Tibial nerve (tissue), 4 donors: ENCODE results near the gene PRR20B. TPM values are rescaled to one million over a fixed set of nuclear protein-coding genes. Genes with fewer than 3 reads are reported as not detected.
"Not testable (repeated sequence)": the region's sequence is repeated elsewhere in the genome, so short reads cannot be mapped to it uniquely, and the experiment has no call there.

Source experiments
- DNase-seq, 2 donors: peaks; one replicate each; pipeline ENCODE4 v3.0.0-alpha.2; 2019; ENCODE audit warnings: low spot score in 2 of 2
- H3K27ac ChIP-seq, 4 donors: fragments of 200-600 bp; sonication (generic) in 3 of 4; one replicate each; pipeline ENCODE4 v1.5.1; 2017 to 2019; ENCODE audit warnings: mild to moderate bottlenecking in 1 of 4
- H3K27me3 ChIP-seq, 2 donors: fragments of 200-600 bp; sonication (generic) in 1 of 2; one replicate each; pipeline versions ENCODE4 v1.5.1 to v1.6.0; 2017 to 2019
- H3K36me3 ChIP-seq, 3 donors: fragments of 200-600 bp; sonication (generic); one replicate each; pipeline ENCODE4 v1.5.1; 2018 to 2019
- H3K4me1 ChIP-seq, 4 donors: fragments of 200-600 bp; sonication (generic) in 3 of 4; one replicate each; pipeline ENCODE4 v1.5.1; 2017 to 2019
- H3K4me3 ChIP-seq, 4 donors: fragments of 200-600 bp; sonication (generic) in 3 of 4; one replicate each; pipeline ENCODE4 v1.5.1; 2017 to 2019; ENCODE audit warnings: mild to moderate bottlenecking in 1 of 4, moderate library complexity in 1 of 4
- H3K9me3 ChIP-seq, 4 donors: fragments of 200-600 bp; sonication (generic) in 3 of 4; one replicate each; pipeline ENCODE4 v1.5.1; 2017 to 2019
- EP300 ChIP-seq, 2 donors: sonication (generic); formaldehyde crosslinking; IDR thresholded peaks; one replicate each; pipeline ENCODE4 v1.6.1; 2017; ENCODE audit warnings: antibody characterized with exemption in 2 of 2, mild to moderate bottlenecking in 1 of 2
- POLR2A ChIP-seq, 2 donors: fragments of 450-650 bp; IDR thresholded peaks; one replicate each; pipeline ENCODE4 v1.6.1; 2017; ENCODE audit warnings: antibody characterized with exemption in 2 of 2, mild to moderate bottlenecking in 2 of 2, moderate library complexity in 2 of 2
- WGBS, 2 donors: methylation state at CpG; one replicate each; pipeline ENCODE4 v1.1.5; 2018; 5-methylcytosine and 5-hydroxymethylcytosine counted together
- total RNA-seq, 4 donors: library from RNA; depleted of rRNA; stranded (reverse); fragments of >200 nt; gene quantifications; one replicate each; pipeline ENCODE4 v1.1.0, GENCODE V29; 2016
- TF ChIP-seq, protein P1 (sequence below), 5 experiments: fragments of 200-600 bp in 3 of 5; fragments of 450-650 bp in 2 of 5; sonication (generic) in 3 of 5; IDR thresholded peaks; one replicate each; pipeline ENCODE4 v1.5.1; 2016 to 2019; ENCODE audit warnings: antibody characterized with exemption in 5 of 5, mild to moderate bottlenecking in 3 of 5, moderate library complexity in 2 of 5

PRR20B gene
- not detected for total RNA-seq

DNA sequence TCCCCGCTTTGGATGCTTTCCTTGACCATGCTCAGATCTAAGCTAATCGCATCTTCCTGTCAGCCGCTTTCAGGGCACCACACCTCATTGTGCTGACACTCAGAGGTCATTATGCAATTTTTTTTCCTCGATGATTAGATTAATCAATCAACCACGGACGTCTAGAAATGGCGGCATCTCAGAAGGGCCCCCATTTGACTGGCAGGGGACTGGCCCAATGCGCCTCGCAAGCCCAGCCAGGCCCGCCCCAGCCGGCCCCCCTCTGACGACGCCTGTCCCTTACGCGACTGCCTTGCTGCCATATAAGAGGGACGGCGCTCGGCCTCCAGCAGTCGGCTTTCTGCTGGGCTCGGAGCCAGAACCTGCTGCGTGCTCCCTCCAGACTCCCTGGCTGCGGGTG lies at the start of gene PRR20B:
Gene PRR20B, plus strand, starts transcription at position 301 of the 400 bp plus-strand sequence. CDS start 387 bp downstream, outside the sequence.
- H3K27ac ChIP-seq, H3K4me1 ChIP-seq, H3K4me3 ChIP-seq, DNase-seq, H3K9me3 ChIP-seq, H3K36me3 ChIP-seq, H3K27me3 ChIP-seq: not testable (repeated sequence)
- WGBS, 2 donors = no CpG with 5 or more reads among the region's 22 CpGs

DNA sequence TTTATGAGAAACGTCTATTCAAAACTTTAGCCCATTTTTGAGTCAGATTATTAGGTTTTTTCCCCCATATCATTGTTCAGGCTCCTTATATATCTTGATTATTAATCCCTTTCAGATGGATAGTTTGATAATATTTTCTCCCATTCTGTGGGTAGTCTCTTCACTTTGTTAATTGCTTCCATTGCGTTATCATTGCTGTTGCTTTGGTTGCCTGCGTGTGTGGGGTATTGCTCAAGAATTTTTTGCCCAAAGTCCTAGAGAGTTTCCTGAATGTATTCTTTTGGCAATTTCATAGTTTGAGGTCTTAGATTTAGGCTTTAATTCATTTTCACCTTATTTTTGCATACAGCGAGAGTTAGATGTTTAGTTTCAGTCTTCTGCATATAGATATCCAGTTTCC lies 32.3 kb upstream of the PRR20B start:
- no peaks in the 10 kb centered on the region for H3K36me3 ChIP-seq
- no peaks in the 10 kb centered on the region for H3K4me1 ChIP-seq
- H3K27ac ChIP-seq = no peak overlapping the region
- peaks cover 0 to 15% (median 0%) of the 10 kb centered on the region in 4 donors for H3K9me3 ChIP-seq
- no peak for DNase-seq
- no peak overlapping the region for H3K4me3 ChIP-seq
- TF ChIP-seq, protein P1, sequence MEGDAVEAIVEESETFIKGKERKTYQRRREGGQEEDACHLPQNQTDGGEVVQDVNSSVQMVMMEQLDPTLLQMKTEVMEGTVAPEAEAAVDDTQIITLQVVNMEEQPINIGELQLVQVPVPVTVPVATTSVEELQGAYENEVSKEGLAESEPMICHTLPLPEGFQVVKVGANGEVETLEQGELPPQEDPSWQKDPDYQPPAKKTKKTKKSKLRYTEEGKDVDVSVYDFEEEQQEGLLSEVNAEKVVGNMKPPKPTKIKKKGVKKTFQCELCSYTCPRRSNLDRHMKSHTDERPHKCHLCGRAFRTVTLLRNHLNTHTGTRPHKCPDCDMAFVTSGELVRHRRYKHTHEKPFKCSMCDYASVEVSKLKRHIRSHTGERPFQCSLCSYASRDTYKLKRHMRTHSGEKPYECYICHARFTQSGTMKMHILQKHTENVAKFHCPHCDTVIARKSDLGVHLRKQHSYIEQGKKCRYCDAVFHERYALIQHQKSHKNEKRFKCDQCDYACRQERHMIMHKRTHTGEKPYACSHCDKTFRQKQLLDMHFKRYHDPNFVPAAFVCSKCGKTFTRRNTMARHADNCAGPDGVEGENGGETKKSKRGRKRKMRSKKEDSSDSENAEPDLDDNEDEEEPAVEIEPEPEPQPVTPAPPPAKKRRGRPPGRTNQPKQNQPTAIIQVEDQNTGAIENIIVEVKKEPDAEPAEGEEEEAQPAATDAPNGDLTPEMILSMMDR (IDR thresholded peaks at IDR 0.05) = no peak
- TF ChIP-seq POLR2A (IDR thresholded peaks at IDR 0.05) (no peak), EP300 (IDR thresholded peaks at IDR 0.05) (no peak)
- WGBS, 2 donors = 93% methylated on average over 4 of the region's 4 CpGs
- no peaks in the 10 kb centered on the region for H3K27me3 ChIP-seq

DNA sequence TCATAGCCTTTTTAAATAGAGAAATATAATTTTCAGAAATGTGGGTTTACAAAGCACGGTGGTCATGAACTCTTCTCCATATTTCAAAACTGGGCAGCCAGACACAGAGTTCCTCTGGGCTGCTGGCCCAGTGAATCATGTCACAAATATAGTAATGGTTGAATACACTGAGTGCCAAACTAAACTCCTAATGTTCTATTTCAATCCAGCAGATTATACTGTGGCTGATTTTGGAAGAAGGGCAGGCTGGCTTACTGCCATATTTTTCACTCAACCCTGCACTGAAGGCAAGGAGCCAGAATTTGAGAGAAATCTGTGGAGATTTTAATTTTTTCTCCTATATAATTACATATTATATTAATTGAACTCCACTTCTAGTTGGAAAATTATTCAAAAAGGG lies 23.6 kb upstream of the PRR20B start:
- Histone ChIP-seq H3K4me3 (no peak overlapping the region), H3K27me3 (no peaks in the 10 kb centered on the region), H3K9me3 (no peaks in the 10 kb centered on the region), H3K27ac (no peak overlapping the region), H3K4me1 (peaks cover 0 to 8% (median 0%) of the 10 kb centered on the region in 4 donors), H3K36me3 (no peaks in the 10 kb centered on the region)
- DNase-seq = peak in 1 of 2 donors; percentile 7
- no peak for TF ChIP-seq EP300 (IDR thresholded peaks at IDR 0.05)
- TF ChIP-seq, protein P1 (IDR thresholded peaks at IDR 0.05) = no peak
- TF ChIP-seq POLR2A (IDR thresholded peaks at IDR 0.05) = no peak
- 14 to 24% methylated on average over 1 of the region's 1 CpG for WGBS, 2 donors

DNA sequence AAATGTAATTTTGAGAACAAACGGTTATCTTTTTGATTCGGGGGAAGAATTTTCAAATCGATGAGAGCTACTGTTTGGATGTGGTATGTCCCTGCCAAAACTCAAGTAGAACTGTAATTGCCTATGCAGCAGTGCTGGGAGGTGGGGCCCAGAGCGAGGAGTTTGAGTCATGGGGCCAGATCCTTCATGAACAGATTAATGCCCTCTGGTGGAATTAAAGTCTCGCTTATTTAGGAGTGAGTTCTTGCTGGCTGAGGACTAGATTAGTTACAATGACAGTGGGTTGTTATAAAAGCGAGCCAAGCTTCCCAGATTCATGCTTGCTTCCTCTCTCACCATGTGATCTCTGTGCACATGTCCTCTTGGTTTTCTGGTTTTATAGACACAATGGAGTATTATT lies 18.4 kb upstream of the PRR20B start:
- no peaks in the 10 kb centered on the region for H3K36me3 ChIP-seq
- H3K27me3 ChIP-seq = no peaks in the 10 kb centered on the region
- H3K4me3 ChIP-seq = no peak overlapping the region
- no peaks in the 10 kb centered on the region for H3K4me1 ChIP-seq
- no peak overlapping the region for H3K27ac ChIP-seq
- no peaks in the 10 kb centered on the region for H3K9me3 ChIP-seq
- no peak for DNase-seq
- WGBS, 2 donors = 85 to 86% methylated on average over 6 of the region's 6 CpGs
- no peak for TF ChIP-seq EP300 (IDR thresholded peaks at IDR 0.05)
- TF ChIP-seq, protein P1 (IDR thresholded peaks at IDR 0.05) = no peak
- no peak for TF ChIP-seq POLR2A (IDR thresholded peaks at IDR 0.05)

DNA sequence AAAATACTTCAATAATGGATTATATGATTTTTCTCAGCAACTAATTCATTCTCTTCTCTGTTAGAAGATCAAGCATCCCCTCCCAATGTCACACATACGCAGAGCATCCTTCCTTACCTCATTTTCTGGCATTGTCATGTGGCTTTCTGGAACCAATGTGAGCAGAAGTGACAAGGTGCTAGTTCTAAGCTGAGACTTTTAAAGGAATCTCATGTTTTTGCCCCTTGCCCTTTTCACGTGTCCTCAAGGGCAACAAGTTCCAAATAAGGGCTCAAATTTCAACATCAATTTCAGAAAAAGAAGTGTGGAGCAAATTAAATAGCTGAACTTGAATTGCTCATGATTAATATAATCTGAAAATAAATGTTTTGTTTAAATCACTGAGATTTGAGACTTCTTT lies 11.2 kb upstream of the PRR20B start:
- WGBS, 2 donors = 54 to 58% methylated on average over 2 of the region's 2 CpGs
- DNase-seq = no peak
- Histone ChIP-seq H3K4me3 (no peak overlapping the region), H3K4me1 (no peaks in the 10 kb centered on the region), H3K9me3 (no peaks in the 10 kb centered on the region), H3K27ac (no peak overlapping the region), H3K36me3 (no peaks in the 10 kb centered on the region), H3K27me3 (no peaks in the 10 kb centered on the region)
- no peak for TF ChIP-seq POLR2A (IDR thresholded peaks at IDR 0.05)
- TF ChIP-seq EP300 (IDR thresholded peaks at IDR 0.05) = no peak
- TF ChIP-seq, protein P1 (IDR thresholded peaks at IDR 0.05) = no peak

DNA sequence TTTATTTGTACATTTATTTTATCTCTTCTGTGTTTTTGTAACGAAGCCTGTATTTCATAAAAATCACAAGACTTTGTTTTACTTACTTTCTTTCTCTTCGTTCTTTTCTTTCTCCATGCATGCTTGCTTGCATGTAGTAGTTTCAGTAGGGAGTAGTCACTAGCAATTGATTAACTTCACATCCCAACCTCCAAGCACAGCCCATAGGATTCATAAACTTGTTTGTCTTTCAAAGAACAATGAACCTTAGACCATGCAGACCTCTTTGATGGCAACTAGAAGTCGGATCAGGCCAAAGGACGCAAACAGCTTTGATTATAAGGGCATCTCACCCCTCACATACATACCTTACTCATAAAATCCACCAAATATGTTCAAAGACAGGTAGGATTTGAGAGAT lies 9.7 kb upstream of the PRR20B start:
- H3K4me1 ChIP-seq = no peaks in the 10 kb centered on the region
- no peak for DNase-seq
- H3K27me3 ChIP-seq = no peaks in the 10 kb centered on the region
- no peak for TF ChIP-seq POLR2A (IDR thresholded peaks at IDR 0.05)
- TF ChIP-seq EP300 (IDR thresholded peaks at IDR 0.05) = no peak
- TF ChIP-seq, protein P1 (IDR thresholded peaks at IDR 0.05) = no peak
- H3K36me3 ChIP-seq = no peaks in the 10 kb centered on the region
- WGBS, 2 donors = 74 to 87% methylated on average over 4 of the region's 4 CpGs
- H3K9me3 ChIP-seq = no peaks in the 10 kb centered on the region
- no peak overlapping the region for H3K27ac ChIP-seq
- H3K4me3 ChIP-seq = no peak overlapping the region
